ENCODE results near the gene ATP6V0D1.

- TF ChIP-seq POLR2A (IDR thresholded peaks at IDR 0.05; ENCODE audit: low read length) (no peak), GATA1 (IDR thresholded peaks at IDR 0.05; ENCODE audit: low read depth, low read length) (no peak)
Observed at GRCh38 chr16:67405336-67405735, 75.6 kb downstream of the ATP6V0D1 start.

Data from erythroblast (primary cell).